ENCODE data around the gene EFHD2.
"Not testable (repeated sequence)": the region's sequence is repeated elsewhere in the genome, so short reads cannot be mapped to it uniquely, and the experiment has no call there.

EFHD2 gene

DNA sequence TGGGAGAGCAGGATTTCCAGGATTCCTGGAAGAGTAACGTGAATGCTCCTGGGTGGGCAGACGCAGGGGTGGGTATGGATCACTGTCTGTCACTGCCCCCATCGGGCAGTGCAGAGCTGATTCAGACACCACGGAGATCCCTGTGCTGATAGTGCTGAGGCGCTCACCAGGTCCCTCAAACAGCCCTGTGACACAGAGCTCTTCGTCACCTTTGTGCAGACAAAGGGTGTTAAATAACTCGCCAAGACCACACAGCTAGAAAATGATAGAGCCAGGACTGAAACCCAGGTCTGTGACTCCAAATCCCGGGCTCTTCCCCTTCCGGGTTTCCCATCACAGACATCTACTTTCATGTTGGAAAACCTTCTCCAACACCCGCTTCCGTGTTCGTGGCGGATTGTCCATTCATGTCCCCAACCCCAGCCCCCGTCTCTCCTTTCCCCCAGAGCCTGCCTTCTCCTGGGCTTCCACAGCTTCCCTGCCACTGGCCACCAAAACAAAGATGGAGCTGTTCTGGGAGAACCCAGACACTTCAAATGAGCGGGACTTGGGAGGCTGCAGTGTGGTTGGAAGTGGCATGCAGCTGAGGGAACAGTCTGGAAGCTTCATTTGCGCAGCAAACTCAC lies 2.6 kb downstream of the EFHD2 start:
- no peak for DNase-seq

DNA sequence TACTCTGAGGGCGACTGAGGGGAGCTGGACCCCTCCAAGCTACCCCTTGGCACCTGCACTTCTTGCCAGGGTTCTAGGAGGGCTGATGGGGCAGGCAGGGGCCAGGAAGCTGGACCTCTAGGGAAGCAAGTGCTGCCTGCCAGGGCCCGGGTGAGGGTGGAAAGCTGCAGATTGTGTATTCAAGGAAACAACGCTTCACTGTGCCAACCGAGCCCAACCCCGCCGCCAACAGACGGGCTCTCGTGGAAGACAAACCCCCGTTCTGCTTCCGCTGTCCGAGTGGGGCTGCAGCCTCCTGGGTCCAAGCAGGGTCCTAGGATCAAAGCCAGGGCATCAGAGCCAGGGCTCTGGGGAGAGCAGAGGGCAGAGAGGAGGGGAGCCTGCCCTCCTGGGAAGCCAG lies 3.2 kb downstream of the EFHD2 start:
- peak in 32 of 56 donors; percentile 7 to 61 (median 22) for DNase-seq

DNA sequence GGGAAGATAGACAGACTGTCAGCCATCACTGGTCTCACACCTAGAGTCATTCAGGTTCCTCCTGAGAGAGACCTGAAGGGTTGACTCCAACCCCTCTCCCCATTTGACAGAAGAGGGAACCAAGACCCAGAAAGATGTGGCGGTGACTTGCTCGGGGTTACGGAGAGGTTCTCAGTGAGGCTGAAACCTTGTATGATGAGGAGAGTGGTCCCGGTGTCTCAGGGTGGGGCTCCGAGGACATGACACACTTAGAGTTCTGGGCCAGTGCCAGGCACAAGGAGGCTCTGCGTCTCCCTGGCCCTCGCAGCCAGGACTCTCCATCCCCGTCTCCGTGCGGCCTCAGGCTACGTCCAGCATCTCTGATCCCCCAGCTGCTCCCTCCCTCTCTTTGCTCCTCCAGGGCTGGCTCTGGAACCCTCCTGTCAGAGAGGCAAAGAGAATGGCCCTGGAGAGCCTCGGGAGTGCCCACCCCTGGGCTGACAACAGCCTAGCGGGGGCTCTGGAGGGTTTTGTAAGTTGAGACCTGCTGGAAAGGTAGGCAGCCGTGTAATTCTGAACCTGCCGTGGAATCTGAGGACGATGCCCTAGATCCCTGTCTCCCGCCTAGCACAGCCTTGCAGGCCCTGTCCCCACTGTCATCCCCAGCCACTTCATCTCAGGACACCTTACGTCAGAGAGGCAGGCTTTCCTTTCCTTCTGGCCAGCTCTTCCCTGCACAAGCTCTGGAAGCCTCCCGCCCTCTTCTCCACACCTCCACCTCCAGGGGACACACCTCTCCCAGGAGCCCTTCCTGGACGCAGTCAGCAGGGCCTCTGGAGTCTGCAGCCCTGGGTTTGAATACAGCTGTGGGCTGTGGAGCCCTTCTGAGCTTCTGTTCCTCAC lies 4.1 kb downstream of the EFHD2 start:
- no peak for DNase-seq

DNA sequence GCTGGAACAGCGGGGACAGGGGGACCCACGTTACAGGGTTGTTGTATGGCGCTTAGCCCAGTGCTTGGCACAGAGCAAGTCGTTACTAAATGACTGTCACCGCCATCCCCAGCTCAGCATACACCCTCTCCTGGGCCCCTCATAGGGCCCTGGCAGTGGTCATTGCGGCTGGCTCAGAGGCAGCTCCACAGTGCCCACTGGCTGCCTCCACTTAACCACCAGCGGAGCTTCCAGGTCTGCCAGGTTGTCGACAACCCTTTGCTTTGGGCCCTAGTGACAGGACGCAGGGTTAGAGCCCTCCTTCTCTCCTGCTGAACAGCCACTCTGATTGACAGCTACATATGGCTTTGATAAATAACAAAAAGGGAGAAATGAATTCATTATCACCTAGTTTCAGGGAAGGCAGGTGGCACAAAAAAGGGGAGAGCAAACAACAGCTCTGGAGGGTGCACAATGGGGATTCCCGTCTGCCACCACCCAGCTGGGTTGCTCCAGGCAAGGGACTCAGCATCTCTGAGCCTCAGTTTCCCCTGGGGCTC lies 4.8 kb downstream of the EFHD2 start:
- DNase-seq = no peak

DNA sequence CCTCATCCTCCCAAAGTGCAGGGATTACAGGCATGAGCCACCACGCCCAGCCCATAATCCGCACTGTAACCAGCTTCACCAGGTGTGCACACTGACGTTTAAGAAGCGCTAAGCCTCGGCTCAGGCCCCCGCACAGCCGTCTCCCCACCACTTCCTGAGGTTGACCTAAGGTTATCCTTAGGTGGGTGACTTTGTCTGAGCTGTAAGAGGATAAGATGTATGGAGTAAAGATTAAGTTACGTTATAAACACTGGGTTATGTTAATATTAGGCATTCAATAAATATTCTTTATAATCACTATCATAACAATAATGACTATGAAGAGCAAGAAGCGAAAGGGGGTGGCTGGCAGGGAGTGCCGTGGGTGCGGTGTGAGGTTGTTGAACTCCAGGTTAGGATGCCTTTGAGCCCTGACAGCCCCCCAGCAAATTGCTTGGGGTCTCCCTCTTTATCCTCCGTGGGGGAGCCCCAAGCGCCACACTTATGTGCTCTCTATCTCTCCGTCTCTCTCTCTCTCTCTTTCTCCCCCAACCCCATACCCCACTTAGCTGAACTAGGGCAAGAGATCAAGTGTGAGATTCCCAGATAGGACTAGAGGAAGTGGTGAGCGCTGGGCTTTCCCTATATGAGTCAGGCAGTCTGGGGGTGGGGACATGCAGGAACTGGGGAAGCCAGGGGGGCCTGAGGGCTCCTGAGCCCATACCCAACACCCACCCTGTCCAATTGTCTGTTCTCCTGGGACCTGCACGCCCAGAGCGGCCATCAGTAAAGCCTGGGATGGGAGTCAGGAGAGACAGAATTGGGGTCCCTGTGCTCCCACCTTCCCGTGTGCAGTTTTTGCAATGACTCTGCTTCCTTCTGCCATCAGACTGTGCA lies 7.6 kb downstream of the EFHD2 start:
- peak in 3 of 56 donors; percentile 13 to 19 (median 13) for DNase-seq

DNA sequence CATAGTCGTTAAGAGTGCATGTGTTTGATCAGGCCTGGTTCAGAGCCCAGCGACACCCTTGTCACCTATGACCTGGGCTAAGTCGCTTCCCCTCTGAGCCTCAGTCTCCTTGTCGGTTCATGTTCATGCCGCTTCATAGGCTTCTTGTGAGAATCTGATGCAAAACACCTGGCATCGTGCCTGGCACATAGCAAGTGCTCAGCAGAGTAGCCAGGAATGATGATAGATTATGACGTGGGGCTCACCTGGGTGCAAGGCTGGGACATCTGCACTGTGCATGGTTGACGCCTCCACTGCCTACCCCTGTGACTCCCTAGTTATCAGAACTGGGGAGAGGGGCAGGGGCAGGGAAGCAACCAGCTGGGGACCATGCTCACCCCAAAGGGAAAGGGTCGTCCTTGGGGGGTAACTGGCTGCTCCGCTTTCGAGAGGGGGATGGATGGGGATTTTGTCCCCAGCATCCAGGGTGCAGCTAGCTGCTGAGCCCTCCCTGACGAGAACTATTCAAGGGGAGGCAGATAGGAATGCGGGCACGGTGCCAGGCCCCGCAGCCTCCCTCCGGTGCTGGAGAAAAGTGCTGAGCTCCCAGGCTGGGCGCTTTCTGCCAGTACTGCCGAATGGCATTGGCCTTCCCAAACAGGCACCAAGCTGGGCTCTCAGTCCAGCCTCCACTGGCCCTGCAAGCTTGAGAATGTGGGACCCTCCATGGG lies 9.3 kb downstream of the EFHD2 start:
- DNase-seq = no peak

DNA sequence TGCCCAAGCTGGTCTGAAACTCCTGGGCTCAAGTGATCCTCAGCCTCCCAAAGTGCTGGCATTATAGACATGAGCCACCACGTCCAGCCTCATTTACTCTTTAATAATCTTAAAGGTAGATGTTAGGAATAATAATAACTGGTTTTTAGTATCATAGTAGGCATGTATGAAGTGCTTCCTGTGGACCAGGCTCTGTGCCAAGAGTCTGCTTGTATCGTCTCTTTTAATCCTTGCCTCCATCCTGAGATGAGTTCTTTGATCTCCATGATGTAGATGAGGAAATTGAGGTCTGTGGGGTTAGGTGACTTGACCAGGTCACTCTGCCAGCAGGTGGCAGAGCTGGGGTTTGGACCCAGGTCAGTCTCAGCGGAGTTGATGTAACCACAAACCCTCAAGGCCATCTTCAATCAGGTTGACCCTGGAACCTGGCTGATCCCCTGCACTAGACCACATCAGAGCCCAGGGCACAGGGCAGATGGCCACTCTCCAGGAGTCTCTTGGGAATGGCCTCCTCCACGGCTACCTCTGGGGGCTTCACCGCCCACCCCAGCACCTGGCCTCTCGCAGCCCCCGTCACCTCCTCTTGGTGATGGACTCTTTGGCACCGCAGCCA lies 11.3 kb downstream of the EFHD2 start:
- no peak for DNase-seq

DNA sequence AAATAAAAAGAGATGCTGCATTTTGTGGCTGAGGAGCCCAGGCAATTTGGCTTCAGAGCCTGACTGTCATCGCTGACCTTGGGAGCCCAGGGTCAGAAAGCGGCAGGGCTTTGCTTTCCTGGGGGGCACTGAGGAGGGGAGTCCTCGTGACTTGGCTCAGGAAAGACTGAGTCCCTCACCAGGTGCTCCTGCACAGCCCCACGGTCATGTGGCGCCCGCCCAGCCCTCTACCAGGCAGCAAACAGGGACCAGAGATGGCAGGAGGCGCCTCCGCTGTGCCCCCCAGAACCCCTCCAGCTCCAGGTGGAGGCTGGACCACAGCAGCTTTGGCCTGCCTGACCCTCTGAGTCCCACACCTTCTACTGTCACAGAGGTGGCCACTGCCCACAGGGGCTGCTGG lies 13.2 kb downstream of the EFHD2 start:
- no peak for DNase-seq

DNA sequence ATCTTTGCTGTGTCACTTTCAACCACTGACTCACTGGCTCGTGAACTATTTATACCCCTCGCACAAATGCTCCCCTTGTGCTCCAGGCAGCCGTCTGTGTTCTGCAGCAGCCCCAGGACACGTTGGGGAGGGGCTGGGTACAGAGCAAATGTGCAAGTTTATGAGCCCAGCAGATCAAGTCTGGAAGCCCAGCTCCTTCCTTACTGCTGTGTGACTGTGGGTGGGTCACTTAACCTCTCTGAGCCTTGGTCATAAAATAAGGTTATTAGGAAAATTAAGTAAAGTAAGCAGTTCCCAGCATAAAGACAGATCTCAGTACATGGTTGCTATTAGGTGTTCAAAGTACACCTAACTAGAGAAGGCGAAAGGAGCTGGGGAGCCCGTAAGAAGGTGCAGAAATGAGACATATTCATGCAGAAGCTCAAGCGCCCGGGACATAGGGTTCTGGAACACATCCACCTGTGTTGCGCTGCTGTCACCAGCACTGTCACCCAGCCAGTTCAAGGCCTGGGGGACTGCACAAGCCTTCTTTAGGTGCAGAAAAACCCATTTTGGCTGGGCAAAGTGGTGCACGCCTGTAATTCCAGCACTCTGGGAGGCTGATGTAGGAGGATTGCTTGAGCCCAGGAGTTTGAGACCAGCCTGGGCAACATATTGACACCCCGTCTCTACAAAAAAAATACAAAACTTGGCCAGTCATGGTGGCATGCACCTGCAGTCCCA lies 13.8 kb downstream of the EFHD2 start:
- DNase-seq = no peak

DNA sequence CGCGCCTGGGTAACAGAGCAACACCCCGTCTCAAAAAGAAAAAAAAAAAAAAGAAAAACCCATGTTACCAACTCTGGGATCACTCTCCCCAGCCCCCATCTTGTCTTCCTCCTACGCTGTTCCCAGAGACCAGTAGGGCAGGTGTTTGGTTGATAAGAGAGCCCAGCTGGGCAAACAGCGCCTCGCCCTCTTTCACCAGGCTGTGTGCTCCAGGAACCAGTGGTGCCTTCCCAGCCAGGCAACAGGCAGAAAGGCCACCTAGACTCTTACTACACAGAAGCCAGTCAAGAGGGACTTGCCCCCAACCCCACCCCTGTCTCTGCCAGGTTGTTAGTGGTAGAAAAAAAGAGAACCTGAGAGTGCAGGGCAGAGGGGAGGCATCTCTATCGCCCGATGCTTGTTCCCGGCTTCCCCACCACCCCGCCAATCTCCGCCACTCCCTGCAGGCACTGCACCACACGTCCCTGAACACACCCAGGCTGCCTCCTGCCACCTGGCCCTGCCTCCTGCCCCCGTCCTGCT lies 14.5 kb downstream of the EFHD2 start:
- no peak for DNase-seq

DNA sequence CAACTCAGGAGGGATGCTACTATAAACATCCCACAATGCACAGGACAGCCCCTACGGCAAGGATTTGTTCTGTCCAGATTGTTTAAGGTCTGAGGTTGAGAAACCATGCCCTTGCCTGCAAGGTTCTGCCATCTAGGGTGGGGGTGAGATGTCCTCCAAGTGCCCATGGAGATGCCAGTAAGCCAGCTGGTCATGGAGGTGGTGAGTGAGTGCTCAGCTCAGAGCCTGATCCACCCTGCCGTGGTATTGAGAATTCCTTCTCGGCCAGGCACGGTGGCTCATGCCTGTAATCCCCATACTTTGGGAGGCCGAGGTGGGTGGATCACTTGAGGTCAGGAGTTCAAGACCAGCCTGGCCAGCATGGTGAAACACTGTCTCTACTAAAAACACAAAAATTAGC lies 15.3 kb downstream of the EFHD2 start:
- no peak for DNase-seq

DNA sequence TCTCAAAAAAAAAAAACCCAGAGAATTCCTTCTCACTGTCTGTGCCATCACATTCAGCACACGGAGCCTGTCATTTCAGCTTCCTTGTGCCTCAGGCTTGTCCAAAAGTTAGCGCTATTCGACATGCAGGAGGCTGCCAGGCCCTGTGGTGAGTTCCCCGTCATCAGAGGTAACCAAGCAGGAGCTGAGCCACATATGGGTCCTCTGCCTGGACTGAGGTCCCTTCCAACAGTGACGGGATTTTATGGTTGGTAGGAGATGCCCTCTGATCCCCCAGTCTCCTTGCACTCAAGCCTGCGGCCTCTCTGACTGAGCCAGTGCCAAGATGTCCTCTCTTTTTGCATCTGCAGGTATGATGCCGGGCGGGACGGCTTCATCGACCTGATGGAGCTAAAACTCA lies 15.8 kb downstream of the EFHD2 start:
- no peak for DNase-seq

DNA sequence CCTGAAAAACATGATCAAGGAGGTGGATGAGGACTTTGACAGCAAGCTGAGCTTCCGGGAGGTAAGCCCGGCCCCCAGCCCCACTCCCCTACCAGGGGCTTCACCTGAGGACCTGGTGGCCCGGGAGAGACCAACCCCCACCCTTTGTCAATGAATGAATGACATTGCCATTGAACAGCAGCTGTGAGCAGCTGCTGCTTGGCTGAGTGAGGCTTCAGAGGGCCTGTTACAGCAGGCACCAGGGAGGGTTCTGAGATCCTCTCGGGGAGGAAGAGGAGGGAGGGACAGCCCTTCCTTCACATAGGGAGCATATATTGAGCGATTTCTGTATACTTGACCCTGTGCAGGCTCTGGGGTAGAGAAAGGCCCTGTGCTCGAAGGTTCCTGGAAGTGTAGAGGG lies 16.3 kb downstream of the EFHD2 start:
- DNase-seq = no peak

DNA sequence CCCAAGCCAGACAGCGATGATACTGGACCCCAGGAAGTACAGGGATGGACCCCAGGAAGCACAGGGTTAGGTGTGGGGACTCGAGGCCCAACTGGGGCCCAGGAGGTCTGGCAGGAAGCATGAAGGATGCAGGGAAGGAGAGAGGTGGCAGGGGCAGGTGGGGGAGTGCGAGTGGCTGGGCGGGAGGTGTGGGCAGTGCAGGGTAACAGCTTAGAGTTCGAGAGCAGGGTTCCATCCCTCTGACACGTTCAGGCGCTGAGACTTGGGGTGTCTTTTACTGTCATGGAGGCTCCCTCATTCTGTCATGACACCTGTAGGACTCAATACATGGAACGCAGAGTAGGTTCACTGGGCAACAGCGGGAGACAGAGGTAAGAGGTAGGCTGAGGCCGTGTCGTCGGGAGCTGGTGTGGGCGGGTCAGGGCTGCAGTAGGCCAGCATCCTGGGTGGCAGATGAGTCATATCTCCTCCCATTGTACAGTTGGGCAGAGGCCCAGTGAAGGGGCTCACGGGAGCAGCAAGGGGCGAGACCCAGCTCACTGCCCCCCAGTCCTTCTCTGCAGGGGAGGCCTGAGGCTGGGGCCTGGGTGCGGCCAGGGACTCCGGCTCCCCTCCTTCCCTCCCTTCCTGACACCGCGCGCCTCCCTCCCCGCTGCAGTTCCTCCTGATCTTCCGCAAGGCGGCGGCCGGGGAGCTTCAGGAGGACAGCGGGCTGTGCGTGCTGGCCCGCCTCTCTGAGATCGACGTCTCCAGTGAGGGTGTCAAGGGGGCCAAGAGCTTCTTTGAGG lies 17.0 kb downstream of the EFHD2 start:
- DNase-seq = peak in 1 of 56 donors; percentile 15

DNA sequence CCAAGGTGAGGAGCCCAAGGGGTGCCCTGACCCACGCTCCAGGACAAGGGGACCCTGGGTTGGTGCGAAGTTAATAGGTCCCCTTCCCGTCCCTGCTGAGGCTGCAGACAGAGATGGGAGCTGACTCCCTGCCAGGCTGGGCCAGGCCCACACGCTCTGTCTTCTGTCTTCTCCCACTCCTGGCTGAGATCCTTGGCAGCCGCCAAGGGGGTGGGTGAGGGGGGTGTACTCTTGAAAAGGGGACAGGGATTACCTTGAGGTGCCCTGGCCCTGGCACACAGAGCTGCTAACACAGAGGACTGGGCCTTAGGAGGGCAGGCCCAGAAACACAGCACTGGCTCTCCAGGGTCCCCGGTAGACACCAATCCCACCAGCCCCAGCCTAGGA lies 17.6 kb downstream of the EFHD2 start:
- no peak for DNase-seq

DNA sequence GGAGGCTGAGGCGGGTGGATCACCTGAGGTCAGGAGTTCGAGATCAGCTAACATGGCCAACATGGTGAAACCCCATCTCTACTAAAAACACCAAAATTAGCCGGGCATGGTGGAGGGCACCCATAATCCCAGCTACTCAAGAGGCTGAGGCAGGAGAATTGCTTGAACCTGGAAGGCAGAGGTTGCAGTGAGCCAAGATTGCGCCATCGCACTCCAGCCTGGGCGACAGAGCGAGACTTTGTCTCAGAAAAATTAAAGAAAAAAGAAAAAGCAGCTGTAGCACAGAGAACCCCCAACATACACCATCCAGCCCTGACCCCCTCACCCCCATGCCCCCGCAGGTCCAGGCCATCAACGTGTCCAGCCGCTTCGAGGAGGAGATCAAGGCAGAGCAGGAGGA lies 18.6 kb downstream of the EFHD2 start:
- DNase-seq = not testable (repeated sequence)

DNA sequence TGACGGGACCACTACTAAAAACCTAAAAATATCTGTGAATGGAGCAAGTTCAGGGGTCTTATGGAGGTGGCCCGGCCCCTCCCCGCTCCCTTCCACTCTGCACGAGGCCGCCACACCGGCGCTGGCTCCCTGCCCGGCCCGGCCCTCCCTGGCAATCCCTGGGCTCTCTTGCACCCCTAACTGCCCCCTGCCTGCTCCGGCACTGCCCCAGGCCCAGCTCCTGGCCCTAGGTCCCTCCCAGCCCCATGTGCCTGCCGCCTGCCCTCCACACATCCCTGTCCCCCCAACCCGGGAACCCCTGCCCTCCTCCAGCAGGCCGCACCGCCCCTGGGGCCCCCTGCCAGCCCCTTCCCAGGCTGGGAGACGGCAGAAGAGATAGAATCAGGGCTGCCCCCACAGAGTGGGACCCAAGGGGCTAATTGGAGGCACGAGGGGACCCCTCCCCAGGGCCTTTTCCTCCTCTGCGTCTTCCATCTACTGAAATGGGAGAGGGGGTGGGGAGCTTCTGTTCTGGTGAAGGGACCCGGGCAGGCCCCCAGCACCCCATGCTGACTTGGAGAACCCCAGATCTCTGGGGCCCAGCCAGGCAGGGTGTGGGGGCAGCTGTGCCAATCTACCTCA lies 19.2 kb downstream of the EFHD2 start:
- no peak for DNase-seq

DNA sequence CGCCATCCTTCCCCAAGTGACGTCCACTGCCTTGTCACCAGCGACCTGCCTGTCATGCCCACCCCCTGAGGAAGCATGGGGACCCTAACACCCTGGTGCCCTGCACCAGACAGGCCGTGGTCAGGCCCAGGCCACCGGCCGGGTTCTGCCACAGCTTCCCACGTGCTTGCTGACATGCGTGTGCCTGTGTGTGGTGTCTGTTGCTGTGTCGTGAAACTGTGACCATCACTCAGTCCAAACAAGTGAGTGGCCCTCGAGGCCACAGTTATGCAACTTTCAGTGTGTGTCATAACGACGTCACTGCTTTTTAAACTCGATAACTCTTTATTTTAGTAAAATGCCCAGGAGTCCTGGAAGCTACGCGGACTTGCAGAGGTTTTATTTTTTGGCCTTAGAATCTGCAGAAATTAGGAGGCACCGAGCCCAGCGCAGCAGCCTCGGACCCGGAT lies 20.0 kb downstream of the EFHD2 start:
- no peak for DNase-seq

Measured in nucleus accumbens (tissue), 56 donors.